ENCODE measurements around the gene ZNF726.
"Not testable (repeated sequence)": the region's sequence is repeated elsewhere in the genome, so short reads cannot be mapped to it uniquely, and the experiment has no call there.

The ZNF726 gene

DNA sequence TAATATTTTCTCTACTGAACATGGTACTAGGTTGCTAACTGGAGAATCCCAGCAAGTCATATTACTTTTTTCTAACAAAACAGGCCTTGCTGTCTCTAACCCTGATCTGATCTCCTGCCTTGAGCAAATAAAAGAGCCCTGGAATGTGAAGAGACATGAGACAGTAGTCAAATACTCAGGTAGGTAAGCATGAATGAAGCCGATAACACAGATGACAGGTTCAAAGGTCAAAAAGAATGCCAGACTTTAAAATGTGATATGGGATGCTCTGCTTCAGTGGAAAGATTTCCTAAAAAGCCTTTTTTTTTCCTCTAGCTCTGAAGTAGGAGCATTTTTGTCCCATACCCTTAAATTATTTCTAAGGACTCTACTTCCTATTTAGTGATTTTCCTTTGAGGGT, 28.7 kb downstream of the ZNF726 start:
- DNase-seq (ENCODE audit: low read depth), result no peak

DNA sequence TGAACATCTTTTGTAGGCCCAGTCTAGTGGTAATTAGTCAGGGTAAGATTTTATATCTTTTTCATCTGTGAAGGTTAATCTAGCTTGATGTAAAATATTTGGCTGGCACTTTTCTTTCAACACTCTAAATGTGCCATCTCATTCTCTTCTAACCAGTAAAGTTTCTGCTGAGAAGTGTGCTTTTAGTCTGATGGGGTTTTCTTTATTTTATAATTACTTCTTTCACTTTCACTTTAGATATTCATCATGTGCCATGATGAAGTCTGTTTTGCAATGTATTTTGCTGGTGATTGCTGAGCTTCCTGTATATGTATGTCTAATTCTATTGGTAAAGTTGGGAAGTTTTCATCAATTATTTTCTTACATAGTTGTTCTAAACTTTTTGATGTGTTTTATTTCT, 31.9 kb downstream of the ZNF726 start:
- DNase-seq (ENCODE audit: low read depth), result no peak

DNA sequence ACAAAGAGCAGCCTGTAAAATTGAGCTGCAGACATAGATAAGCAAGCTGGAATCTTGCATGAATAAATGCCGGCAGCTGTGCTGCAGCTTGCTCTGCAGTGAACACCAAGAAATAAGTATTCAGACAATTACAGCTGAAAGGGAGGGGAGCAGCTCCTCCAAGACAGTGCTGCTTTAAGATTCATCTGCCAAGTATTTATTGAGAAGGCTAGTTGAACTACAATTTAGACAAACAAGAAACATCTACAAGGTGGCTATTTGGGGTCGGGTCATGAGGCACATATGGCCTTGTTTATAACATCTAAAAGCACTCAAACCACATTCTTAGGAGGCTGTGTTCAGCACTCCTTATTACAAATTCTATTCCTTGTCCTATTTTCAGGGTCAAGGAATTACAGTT, 34.9 kb downstream of the ZNF726 start:
- no peak for DNase-seq (ENCODE audit: low read depth)

DNA sequence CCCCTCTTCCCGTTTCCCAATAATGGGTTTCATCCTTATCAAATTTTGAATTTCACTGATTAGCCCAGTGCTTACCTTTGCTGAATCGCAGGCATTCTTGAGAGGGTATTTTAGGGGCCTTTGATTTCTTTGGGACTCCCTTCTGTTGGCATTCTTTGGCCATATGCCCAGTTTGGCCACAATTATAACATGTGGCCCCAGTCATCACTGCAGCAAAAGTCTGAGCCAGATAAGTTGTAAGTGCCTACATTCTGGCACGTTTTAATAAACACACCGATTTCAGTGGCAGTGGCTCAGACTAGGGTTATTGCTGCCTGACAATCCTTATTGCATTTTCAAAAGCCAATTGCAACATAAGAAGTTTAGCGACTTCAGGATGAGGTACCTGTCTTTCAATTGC, 41.4 kb downstream of the ZNF726 start:
- peak; percentile 26 for DNase-seq (ENCODE audit: low read depth)

DNA sequence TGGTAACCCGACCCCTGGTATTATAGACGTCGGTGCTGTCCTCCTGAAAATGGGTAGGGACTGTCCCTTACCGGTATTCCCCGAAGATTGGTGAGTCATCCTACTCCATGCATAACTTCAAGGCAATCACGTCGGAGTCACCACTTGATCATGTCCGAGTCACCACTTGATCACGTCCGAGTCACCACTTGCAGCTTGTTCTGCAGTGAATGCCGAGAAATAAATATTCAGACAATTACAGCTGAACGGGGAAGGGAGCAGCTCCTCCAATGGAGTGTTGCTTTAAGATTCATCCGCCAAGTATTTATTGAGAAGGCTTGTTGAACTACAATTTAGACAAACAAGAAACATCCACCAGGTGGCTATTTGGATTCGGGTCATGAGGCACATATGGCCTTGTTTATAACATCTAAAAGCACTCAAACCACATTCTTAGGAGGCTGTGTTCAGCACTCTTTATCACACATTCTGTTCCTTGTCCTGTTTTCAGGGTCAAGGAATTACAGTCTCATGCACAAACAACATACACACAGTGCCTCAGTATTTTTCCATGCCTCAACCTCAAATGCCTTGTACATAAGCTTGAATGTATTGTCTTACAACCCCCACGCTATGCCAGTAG, 43.1 kb downstream of the ZNF726 start:
- peak; percentile 73 for DNase-seq (ENCODE audit: low read depth)

DNA sequence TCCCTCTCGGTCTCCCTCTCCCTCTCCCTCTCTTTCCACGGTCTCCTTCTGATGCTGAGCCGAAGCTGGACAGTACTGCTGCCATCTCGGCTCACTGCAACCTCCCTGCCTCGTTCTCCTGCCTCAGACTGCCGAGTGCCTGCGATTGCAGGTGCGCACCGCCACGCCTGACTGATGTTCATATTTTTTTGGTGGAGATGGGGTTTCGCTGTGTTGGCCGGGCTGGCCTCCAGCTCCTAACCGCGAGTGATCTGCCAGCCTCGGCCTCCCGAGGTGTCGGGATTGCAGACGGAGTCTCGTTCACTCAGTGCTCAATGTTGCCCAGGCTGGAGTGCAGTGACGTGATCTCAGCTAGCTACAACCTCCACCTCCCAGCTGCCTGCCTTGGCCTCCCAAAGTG, 48.7 kb downstream of the ZNF726 start:
- DNase-seq (ENCODE audit: low read depth), result not testable (repeated sequence)

DNA sequence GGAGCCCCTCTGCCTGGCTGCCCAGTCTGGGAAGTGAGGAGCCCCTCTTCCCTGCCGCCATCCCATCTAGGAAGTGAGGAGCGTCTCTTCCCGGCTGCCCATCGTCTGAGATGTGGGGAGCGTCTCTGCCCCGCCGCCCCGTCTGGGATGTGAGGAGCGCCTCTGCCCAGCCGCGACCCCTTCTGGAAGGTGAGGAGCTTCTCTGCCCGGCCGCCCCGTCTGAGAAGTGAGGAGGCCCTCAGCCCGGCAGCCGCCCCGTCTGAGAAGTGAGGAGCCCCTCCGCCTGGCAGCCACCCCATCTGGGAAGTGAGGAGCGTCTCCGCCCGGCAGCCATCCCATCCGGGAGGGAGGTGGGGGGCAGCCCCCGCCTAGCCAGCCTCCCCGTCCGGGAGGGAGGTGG, 49.2 kb downstream of the ZNF726 start:
- DNase-seq (ENCODE audit: low read depth), result not testable (repeated sequence)

DNA sequence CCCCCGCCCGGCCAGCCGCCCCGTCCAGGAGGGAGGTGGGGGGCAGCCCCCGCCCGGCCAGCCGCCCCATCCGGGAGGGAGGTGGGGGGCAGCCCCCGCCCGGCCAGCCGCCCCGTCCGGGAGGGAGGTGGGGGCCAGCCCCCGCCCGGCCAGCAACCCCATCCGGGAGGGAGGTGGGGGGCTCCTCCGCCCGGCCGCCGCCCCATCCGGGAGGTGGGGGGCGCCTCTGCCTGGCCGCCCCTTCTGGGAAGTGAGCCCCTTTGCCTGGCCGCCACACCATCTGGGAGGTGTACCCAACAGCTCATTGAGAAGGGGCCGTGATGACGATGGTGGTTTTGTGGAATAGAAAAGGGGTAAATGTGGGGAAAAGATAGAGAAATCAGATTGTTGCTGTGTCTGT, 49.6 kb downstream of the ZNF726 start:
- DNase-seq (ENCODE audit: low read depth), result not testable (repeated sequence)

DNA sequence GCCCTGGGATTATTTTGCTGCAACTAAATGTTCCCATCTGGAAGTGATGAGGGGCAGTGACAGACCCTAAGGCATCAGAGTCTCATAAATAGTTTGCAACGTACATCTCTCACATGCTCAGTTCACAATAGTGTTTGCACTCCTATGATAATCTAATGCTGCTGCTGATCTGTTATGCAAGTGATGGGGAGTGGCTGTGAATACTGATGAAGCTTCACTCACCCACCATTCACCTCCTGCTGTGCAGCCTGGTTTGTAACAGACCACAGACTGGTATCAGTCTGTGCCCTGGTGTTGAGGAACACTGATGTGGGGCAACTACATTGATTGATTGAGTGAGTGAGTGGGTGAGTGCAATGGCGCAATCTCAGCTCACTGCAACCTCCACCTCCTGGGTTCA, 54.9 kb downstream of the ZNF726 start:
- DNase-seq (ENCODE audit: low read depth), result no peak

DNA sequence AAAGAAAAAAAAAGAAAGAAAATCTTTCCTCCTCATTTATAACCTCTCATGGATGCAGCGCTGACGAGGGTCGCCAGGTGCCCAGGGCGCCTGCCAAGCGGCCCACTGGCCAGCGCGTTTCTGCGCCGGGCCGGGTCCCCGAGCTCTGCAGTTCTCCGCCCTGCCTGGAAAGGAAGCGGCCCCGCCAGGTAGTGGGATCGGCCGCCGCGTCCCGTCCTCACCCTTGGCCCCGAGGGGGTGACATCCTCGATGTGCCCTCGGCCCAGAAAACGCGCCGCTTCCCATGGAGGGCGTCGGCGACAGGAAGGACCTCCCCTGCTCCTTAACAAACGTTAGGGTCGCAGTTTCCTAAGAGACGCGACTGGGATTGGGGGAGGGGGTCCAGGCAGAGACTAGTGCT, 56.9 kb downstream of the ZNF726 start:
- DNase-seq (ENCODE audit: low read depth), result no peak

DNA sequence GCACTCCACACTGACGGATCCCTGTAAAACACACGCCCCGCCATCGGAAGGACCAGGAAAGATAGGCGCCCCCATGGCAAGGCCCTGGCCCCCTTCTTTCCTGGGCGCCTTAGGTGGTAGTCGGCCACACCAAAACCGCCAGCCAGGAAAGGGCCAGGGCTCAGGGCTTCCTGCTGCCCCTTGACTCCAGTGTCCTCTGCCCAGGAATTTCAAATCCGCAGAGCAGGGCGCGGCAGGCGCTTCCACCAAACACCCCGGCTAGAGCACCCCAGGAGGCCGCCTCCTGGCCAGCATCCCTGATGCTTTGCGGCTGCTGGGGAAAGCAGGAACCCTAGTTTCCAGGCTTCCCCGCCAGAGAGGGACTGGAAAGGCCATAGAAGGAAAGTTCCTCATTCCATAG, 57.5 kb downstream of the ZNF726 start:
- DNase-seq (ENCODE audit: low read depth), result no peak

DNA sequence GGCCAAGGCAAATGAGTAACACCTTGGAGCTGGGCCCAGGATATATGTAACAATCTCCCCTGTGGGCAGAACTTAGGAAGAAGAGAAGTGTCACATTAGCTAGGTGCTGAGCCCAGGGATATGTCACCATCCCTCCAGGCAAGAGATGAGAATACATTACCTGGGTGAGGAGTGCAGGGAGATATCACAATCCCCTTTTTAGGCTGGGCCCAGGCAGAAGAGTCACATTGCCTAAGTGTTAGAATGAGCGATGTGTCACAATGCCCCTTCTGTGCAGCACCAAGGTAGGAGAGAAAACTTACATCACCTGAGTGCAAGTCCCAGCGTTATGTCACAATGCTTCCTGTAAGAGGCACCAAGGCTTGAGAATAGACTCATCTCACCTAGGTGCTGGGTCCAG, 60.3 kb downstream of the ZNF726 start:
- DNase-seq (ENCODE audit: low read depth), result no peak

DNA sequence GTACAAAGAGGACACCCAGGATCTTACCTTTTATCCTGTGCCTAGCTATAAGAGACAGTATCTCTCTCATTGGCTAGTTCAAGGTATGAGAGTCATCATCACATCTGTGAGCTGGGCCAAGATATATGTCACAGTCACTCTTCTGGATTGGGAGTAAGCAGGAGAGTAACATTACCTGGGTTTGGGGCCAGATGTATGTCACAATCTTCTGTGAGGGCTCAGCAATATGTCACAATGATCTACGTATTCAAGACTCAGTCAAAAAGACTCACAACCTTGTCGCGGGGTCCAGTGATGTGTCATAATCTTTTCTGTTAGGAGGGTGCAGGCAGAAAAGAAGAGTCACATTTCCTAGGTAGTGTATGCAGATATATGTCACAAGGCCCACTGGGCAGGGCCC, 61.9 kb downstream of the ZNF726 start:
- not testable (repeated sequence) for DNase-seq (ENCODE audit: low read depth)

DNA sequence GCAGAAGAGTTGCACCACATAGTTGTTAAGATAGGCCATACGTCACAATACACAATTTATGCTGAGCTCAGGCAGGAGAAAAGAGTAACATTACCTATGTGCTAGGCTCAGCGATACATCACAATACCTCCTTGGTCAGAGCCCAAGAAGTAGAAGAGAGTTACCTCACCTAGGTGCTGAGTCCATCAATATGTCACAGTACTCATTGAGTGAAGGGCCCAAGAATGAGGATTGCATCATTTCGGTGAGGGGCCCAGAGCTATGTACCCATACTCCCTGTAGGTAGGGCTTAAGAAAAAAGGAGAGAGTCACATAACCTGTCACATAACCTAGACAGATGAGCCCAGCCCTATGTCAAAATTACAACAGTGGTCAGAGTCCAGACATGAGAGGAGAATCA, 62.6 kb downstream of the ZNF726 start:
- not testable (repeated sequence) for DNase-seq (ENCODE audit: low read depth)

DNA sequence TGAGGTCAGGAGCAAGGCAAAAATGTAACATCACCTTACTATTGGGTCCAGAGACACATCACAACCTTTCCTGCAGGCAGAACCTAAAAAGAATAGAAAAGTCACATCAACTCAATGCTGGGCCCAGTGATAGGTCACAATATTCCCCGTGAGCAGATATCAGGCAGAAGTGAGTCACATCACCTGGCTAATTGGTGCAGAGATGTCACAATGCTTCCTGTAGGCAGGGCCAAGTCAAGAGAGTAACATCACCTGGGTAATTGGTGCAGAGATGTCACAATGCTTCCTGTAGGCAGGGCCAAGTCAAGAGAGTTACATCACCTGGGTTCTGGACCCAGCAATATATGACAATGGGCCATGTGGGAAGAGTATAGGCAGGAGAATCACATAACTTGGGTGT, 63.4 kb downstream of the ZNF726 start:
- no peak for DNase-seq (ENCODE audit: low read depth)

DNA sequence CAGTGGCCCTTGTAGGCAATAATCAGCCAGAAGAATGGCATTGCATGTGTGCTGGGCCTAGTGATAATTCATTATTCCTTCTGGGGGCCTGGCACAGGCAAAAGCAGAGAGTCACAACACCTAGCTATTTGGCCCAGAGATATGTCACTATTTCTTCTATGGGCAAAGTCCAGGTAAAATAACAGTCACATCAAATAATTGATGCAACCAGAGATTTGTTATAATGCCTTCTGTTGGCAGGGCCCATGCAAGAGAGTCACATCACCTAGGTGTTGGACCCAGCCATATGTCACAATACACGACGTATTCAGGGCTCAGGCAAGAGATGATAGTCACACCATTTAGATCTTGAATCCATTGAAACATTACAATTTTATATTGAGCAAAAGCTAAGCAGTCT, 66.1 kb downstream of the ZNF726 start:
- no peak for DNase-seq (ENCODE audit: low read depth)

DNA sequence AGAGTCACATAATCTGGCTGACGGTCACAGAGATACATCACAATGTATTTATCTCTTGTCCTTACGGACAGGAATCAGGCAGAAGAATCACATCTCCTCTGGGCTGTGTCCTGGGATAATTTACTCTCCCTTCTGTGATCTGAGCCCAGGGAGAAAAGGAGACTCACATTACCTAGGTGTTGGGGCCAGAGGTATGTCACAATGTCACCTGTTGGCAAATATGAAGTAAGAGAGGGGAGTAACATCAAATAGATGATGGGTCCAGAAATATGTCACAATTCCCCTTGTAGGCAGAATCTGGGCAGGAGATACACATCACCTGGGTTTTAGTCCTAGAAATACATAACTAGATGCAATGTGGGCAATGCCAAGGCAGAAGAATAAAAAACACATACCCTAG, 67.2 kb downstream of the ZNF726 start:
- DNase-seq (ENCODE audit: low read depth), result no peak

DNA sequence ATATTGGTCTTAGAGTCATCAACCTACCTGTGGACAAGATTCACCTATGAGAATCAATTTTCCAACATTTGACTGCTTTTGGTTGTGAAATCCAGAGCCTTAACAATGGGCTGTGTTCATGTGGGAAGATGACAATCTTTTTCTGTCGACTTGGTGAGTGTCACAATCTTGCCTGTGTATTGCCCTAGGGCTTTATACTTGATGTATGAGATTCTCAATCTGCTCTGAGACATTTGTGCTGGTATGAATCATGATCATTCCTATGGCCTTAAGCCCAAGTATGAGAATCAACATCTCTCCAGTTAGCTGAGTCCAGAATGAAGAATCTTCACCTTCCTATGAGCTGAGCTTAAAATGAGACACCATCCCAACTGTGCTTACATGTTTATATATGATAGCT, 68.7 kb downstream of the ZNF726 start:
- DNase-seq (ENCODE audit: low read depth), result no peak

Data from HS-27A (cell line).